ENCODE results near the gene PGLYRP4. TPM values are rescaled to one million over a fixed set of nuclear protein-coding genes. Genes with fewer than 3 reads are reported as not detected.

PGLYRP4 gene
- total and polyA plus RNA-seq, 9 donors, result 0.74 TPM; not detected in 8

- 73% methylated on average over 3 of the region's 4 CpGs for whole genome bisulfite sequencing (ENCODE audit: insufficient coverage)
- H3K36me3 ChIP-seq (ENCODE audit: control insufficient read depth, insufficient read depth, low read length), result no peaks in the 10 kb centered on the region
Observed at GRCh38 chr1:153312570-153313186, 36.0 kb downstream of the PGLYRP4 start, which contains the start of gene PGLYRP3. Gene PGLYRP3 (minus strand): TSS chr1:153312952. CDS start chr1:153310665, 2,287 bp downstream.

GRCh38 chr1:153310526-153310925 lies 38.1 kb downstream of the PGLYRP4 start:
- H3K4me3 ChIP-seq (ENCODE audit: low read length), result no peak overlapping the region
- peaks cover 3% of the 10 kb centered on the region for H3K27me3 ChIP-seq (ENCODE audit: control insufficient read depth, insufficient read depth, low read length)
- DNase-seq, result no peak
- H3K36me3 ChIP-seq (ENCODE audit: control insufficient read depth, insufficient read depth, low read length), result no peaks in the 10 kb centered on the region
- H3K27ac ChIP-seq (ENCODE audit: low read length), result no peak overlapping the region
- 64% methylated on average over 5 of the region's 7 CpGs for WGBS (ENCODE audit: insufficient coverage)
- no peaks in the 10 kb centered on the region for H3K4me1 ChIP-seq (ENCODE audit: control insufficient read depth, insufficient read depth, low read length)
- H3K9me3 ChIP-seq (replicated peaks; ENCODE audit: control insufficient read depth, low read depth, low read length), result no peaks in the 10 kb centered on the region

More at GRCh38 chr1:153312570-153313186, 36.0 kb downstream of the PGLYRP4 start, which contains the start of gene PGLYRP3:
- Histone ChIP-seq H3K27me3 (ENCODE audit: control insufficient read depth, insufficient read depth, low read length) (no peaks in the 10 kb centered on the region), H3K9me3 (replicated peaks; ENCODE audit: control insufficient read depth, low read depth, low read length) (no peaks in the 10 kb centered on the region), H3K4me1 (ENCODE audit: control insufficient read depth, insufficient read depth, low read length) (no peaks in the 10 kb centered on the region), H3K4me3 (ENCODE audit: low read length) (no peak within 1 kb of the TSS), H3K27ac (ENCODE audit: low read length) (no peak within 1 kb of the TSS)
- DNase-seq, result no peak

- no peaks in the 10 kb centered on the region for H3K4me1 ChIP-seq (ENCODE audit: control insufficient read depth, insufficient read depth, low read length)
- no peaks in the 10 kb centered on the region for H3K9me3 ChIP-seq (replicated peaks; ENCODE audit: control insufficient read depth, low read depth, low read length)
- peaks cover 3% of the 10 kb centered on the region for H3K27me3 ChIP-seq (ENCODE audit: control insufficient read depth, insufficient read depth, low read length)
- no peak overlapping the region for H3K4me3 ChIP-seq (ENCODE audit: low read length)
- WGBS (ENCODE audit: insufficient coverage), result 63% methylated on average over 1 of the region's 2 CpGs
- H3K27ac ChIP-seq (ENCODE audit: low read length), result no peak overlapping the region
- no peak for DNase-seq
- H3K36me3 ChIP-seq (ENCODE audit: control insufficient read depth, insufficient read depth, low read length), result no peaks in the 10 kb centered on the region
Observed at GRCh38 chr1:153309441-153309840, 39.2 kb downstream of the PGLYRP4 start.

DNA sequence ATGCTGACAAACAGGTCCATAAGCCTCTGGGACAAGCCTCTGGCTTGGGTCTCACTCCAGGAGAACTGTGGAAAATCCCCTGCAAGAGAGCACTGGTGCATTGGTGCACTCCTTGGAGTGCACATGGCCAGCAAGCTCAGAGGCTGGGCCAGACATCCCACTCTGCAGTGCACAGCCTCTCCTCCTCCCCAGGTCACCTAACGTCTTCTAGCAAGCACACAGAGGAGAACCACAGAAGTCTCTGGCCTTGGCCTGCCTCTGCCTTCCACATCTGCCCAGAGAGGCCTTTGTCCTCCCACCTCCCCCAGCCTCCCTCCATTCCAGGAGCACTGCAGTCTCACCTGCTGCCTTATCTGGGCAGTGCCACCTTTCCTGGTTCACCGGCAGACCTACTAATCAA lies 40.1 kb downstream of the PGLYRP4 start:
- H3K36me3 ChIP-seq (ENCODE audit: control insufficient read depth, insufficient read depth, low read length), result no peaks in the 10 kb centered on the region
- H3K27me3 ChIP-seq (ENCODE audit: control insufficient read depth, insufficient read depth, low read length), result peaks cover 3% of the 10 kb centered on the region
- H3K9me3 ChIP-seq (replicated peaks; ENCODE audit: control insufficient read depth, low read depth, low read length), result no peaks in the 10 kb centered on the region
- H3K4me3 ChIP-seq (ENCODE audit: low read length), result no peak overlapping the region
- no peaks in the 10 kb centered on the region for H3K4me1 ChIP-seq (ENCODE audit: control insufficient read depth, insufficient read depth, low read length)
- no peak overlapping the region for H3K27ac ChIP-seq (ENCODE audit: low read length)
- WGBS (ENCODE audit: insufficient coverage), result 77% methylated on average over 2 of the region's 2 CpGs
- DNase-seq, result no peak

DNA sequence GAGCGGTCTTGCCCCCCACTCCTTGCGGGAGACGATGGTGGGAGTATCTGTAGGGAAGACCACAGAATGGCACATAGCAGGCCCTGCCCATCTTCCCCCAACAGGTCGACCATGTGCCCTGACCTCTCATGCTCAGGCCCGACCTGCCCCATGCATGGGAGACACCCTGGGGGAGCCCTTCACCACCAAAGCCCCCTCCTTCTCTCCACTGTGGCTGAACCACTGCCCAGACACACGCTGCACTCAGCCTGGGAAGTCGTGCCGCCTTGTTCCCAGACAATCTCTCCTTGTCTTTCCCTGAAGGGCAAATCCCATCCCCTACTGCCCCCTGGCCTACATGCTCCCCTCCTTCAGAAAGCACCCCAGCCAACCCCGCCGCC lies 41.4 kb downstream of the PGLYRP4 start:
- no peaks in the 10 kb centered on the region for H3K4me1 ChIP-seq (ENCODE audit: control insufficient read depth, insufficient read depth, low read length)
- H3K4me3 ChIP-seq (ENCODE audit: low read length), result no peak overlapping the region
- H3K27me3 ChIP-seq (ENCODE audit: control insufficient read depth, insufficient read depth, low read length), result peaks cover 3% of the 10 kb centered on the region
- no peaks in the 10 kb centered on the region for H3K9me3 ChIP-seq (replicated peaks; ENCODE audit: control insufficient read depth, low read depth, low read length)
- no peak for DNase-seq
- H3K27ac ChIP-seq (ENCODE audit: low read length), result no peak overlapping the region
- H3K36me3 ChIP-seq (ENCODE audit: control insufficient read depth, insufficient read depth, low read length), result no peaks in the 10 kb centered on the region
- 78% methylated on average over 7 of the region's 10 CpGs for WGBS (ENCODE audit: insufficient coverage)

DNA sequence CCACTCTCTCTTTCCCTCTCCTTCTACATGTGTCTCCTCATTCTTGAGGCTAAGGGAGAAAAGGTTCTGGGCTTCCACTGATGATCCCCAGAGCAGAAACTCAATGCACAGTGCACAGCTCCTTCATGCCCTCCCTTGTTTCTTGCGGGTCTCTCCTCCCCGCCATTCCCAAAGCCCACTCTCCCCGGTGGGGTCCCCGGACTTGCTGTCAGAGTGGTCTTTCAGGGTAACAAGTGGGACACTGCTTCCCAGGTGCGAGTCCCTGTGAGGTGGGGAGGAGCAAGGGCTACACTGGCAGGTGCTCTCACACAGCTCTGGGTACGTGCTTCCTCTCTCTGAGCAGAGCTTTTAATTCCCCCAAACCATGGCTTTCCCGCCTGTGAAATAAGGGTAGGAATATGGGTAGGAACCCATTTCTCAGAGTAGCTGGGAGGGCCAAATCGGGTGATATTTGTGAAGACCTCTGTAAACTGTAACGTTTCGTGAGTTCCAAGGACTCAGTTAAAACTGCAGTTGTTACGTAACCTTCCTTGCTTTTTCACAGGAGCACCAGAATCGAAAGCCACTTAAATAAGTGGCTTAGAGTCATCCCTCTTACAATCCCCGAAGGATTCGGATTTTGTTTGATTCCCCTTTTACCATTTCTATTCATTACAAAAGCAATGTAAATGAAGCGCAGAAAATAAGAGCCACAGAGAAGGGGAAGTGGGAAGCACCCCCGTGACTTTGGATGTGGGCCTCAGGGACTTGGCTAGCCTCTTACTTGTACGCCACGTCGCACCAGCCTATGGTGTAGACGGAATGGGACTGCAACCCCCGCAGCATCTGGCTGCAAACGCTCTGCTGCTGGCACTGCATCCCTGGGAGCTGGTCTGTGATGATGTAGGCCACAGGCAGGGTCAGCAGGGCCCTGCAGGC lies 42.1 kb downstream of the PGLYRP4 start:
- Histone ChIP-seq H3K4me3 (ENCODE audit: low read length) (no peak overlapping the region), H3K27ac (ENCODE audit: low read length) (no peak overlapping the region), H3K9me3 (replicated peaks; ENCODE audit: control insufficient read depth, low read depth, low read length) (no peaks in the 10 kb centered on the region), H3K4me1 (ENCODE audit: control insufficient read depth, insufficient read depth, low read length) (no peaks in the 10 kb centered on the region), H3K36me3 (ENCODE audit: control insufficient read depth, insufficient read depth, low read length) (no peaks in the 10 kb centered on the region), H3K27me3 (ENCODE audit: control insufficient read depth, insufficient read depth, low read length) (peaks cover 3% of the 10 kb centered on the region)
- 89% methylated on average over 15 of the region's 22 CpGs for WGBS (ENCODE audit: insufficient coverage)
- DNase-seq, result no peak

- Histone ChIP-seq H3K27ac (ENCODE audit: low read length) (no peak overlapping the region), H3K9me3 (replicated peaks; ENCODE audit: control insufficient read depth, low read depth, low read length) (no peaks in the 10 kb centered on the region), H3K4me1 (ENCODE audit: control insufficient read depth, insufficient read depth, low read length) (no peaks in the 10 kb centered on the region), H3K36me3 (ENCODE audit: control insufficient read depth, insufficient read depth, low read length) (no peaks in the 10 kb centered on the region), H3K27me3 (ENCODE audit: control insufficient read depth, insufficient read depth, low read length) (peaks cover 3% of the 10 kb centered on the region), H3K4me3 (ENCODE audit: low read length) (no peak overlapping the region)
- 75% methylated on average over 3 of the region's 6 CpGs for WGBS (ENCODE audit: insufficient coverage)
- no peak for DNase-seq
Observed at GRCh38 chr1:153305682-153306081, 43.0 kb downstream of the PGLYRP4 start.

GRCh38 chr1:153302308-153302707 lies 46.3 kb downstream of the PGLYRP4 start:
- Histone ChIP-seq H3K27me3 (ENCODE audit: control insufficient read depth, insufficient read depth, low read length) (peaks cover 3% of the 10 kb centered on the region), H3K27ac (ENCODE audit: low read length) (no peak overlapping the region), H3K9me3 (replicated peaks; ENCODE audit: control insufficient read depth, low read depth, low read length) (no peaks in the 10 kb centered on the region), H3K4me1 (ENCODE audit: control insufficient read depth, insufficient read depth, low read length) (no peaks in the 10 kb centered on the region), H3K4me3 (ENCODE audit: low read length) (no peak overlapping the region), H3K36me3 (ENCODE audit: control insufficient read depth, insufficient read depth, low read length) (no peaks in the 10 kb centered on the region)
- 83% methylated on average over 3 of the region's 5 CpGs for WGBS (ENCODE audit: insufficient coverage)
- DNase-seq, result no peak

- H3K27ac ChIP-seq (ENCODE audit: low read length), result no peak overlapping the region
- H3K27me3 ChIP-seq (ENCODE audit: control insufficient read depth, insufficient read depth, low read length), result peaks cover 2% of the 10 kb centered on the region
Observed at GRCh38 chr1:153293851-153294250, 54.8 kb downstream of the PGLYRP4 start.

GRCh38 chr1:153293480-153293775 lies 55.2 kb downstream of the PGLYRP4 start:
- Histone ChIP-seq H3K27ac (ENCODE audit: low read length) (no peak overlapping the region), H3K36me3 (ENCODE audit: control insufficient read depth, insufficient read depth, low read length) (no peaks in the 10 kb centered on the region), H3K27me3 (ENCODE audit: control insufficient read depth, insufficient read depth, low read length) (peaks cover 2% of the 10 kb centered on the region), H3K4me3 (ENCODE audit: low read length) (no peak overlapping the region), H3K9me3 (replicated peaks; ENCODE audit: control insufficient read depth, low read depth, low read length) (no peaks in the 10 kb centered on the region), H3K4me1 (ENCODE audit: control insufficient read depth, insufficient read depth, low read length) (no peaks in the 10 kb centered on the region)
- 75% methylated on average over 4 of the region's 7 CpGs for WGBS (ENCODE audit: insufficient coverage)
- no peak for DNase-seq

More at GRCh38 chr1:153293851-153294250, 54.8 kb downstream of the PGLYRP4 start:
- 82% methylated on average over 5 of the region's 9 CpGs for WGBS (ENCODE audit: insufficient coverage)
- H3K9me3 ChIP-seq (replicated peaks; ENCODE audit: control insufficient read depth, low read depth, low read length), result no peaks in the 10 kb centered on the region
- no peak for DNase-seq
- no peaks in the 10 kb centered on the region for H3K36me3 ChIP-seq (ENCODE audit: control insufficient read depth, insufficient read depth, low read length)
- H3K4me3 ChIP-seq (ENCODE audit: low read length), result no peak overlapping the region
- H3K4me1 ChIP-seq (ENCODE audit: control insufficient read depth, insufficient read depth, low read length), result no peaks in the 10 kb centered on the region

All from muscle of leg (tissue), 11 donors.